ENCODE results near the gene FHOD1.

Gene FHOD1

DNA sequence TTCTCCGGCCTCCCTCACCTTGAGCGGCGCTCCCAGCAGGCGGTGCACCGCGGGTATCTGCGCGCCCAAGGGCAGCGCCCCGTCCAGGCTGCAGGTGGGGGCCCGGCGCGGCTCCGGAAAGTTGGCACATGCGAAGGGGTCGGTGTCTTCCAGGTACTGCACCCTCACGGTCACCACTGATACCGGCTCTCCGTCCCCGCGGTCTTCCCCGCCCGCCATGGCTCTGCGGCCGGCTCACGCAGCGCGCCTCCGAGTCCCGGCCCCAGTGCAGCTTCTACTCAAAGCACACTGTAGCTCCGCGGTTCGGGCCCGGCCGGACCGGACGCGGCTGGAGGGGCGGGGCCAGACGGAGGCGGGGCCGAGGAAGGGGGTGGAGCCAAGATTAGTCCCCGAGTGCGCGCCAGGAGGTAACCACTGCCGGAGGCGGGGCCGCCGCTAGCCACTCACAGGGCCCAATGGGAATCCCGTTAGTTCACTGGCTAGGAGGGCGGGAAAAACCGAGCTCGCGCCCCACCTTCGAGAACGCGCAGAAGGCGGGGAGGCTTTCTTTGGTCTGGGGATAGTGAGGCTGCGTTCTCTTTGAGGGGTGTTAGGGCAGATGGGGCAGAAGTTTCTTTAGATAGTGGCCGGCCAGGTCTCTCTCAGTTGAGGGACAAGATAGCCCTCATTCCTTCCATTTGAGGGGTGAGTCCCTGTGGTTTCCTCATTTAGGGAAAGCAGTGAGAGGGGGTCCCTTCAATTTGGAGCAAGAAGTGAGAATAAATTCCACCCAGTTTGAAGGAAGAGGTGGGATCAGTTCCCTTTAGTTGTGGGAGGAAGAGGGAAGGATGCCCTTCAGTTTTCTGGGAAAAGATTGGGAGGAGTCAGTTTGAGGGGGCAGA is at the start of gene FHOD1:
Gene FHOD1, minus strand, starts transcription at position 290 of the 881 bp plus-strand sequence. Its CDS starts 71 bp downstream, at position 219.
- DNase-seq: peak; percentile 72

- peak; percentile 1 for DNase-seq
Measured at GRCh38 chr16:67296420-67296819, 49.1 kb upstream of the FHOD1 start.

GRCh38 chr16:67294938-67295361 is 47.7 kb upstream of the FHOD1 start:
- no peak for DNase-seq

GRCh38 chr16:67294171-67294757 is 47.0 kb upstream of the FHOD1 start:
- no peak for DNase-seq

DNA sequence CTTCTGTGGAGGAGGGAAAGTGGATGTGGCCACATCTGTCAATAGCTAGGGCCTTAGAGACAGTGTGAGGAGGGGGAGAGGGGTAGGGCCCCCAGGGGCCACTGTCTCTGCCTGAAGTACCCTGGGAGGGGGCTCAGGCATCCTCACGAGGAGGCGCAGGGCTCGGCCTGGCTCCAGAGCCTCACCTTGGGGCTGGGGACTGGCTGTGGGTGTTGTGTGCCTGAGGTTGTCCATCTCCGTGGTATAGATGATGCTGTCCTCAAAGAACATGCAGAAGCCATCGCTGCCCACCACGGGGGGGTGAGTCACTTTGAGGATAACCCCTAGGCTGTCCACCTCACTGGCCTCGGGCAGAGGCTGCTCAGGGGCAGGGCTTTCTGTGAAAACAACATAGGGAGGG is 44.2 kb upstream of the FHOD1 start:
- no peak for DNase-seq

GRCh38 chr16:67287960-67288359 is 40.7 kb upstream of the FHOD1 start:
- no peak for DNase-seq

DNA sequence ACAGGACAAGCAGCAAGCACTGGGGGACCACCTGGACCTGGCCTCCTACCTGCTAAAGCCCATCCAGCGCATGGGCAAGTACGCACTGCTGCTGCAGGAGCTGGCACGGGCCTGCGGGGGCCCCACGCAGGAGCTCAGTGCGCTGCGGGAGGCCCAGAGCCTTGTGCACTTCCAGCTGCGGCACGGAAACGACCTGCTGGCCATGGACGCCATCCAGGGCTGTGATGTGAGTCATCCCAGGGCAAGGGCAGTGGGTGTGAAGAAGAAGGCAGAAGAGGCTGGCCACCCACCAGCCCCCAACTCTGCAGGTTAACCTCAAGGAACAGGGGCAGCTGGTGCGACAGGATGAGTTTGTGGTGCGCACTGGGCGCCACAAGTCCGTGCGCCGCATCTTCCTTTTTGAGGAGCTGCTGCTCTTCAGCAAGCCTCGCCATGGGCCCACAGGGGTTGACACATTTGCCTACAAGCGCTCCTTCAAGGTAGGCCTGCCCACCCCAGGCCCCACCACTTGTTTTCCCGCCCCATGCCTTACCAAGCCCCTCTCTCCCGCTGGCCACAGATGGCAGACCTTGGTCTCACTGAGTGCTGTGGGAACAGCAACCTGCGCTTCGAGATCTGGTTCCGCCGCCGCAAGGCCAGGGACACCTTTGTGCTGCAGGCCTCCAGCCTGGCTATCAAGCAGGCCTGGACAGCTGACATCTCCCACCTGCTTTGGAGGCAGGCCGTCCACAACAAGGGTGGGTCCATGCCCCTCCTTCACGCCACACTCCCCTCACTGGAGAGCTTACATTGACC is 39.4 kb upstream of the FHOD1 start:
- no peak for DNase-seq

DNA sequence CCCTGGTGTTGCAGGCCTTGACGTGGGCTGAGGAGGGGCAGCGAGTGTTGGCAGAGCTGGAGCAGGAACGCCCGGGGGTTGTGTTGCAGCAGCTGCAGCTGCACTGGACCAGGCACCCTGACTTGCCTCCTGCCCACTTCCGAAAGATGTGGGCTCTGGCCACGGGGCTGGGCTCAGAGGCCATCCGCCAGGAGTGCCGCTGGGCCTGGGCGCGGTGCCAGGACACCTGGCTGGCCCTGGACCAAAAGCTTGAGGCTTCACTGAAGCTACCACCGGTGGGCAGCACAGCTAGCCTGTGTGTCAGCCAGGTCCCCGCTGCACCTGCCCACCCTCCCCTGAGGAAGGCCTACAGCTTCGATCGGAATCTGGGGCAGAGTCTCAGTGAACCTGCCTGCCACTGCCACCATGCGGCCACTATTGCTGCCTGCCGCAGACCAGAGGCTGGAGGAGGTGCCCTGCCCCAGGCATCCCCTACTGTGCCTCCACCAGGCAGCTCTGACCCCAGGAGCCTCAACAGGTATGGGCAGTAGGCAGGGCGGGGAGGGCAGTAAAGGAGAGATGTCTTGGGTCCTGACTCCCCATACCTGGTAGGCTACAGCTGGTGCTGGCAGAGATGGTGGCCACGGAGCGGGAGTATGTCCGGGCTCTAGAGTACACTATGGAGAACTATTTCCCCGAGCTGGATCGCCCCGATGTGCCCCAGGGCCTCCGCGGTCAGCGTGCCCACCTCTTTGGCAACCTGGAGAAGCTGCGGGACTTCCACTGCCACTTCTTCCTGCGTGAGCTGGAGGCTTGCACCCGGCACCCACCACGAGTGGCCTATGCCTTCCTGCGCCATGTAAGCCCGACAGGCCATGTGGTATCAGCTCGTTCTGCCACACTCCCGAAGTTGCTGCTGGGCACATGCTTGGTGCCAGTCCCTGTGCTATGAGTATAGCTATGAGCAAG is 37.7 kb upstream of the FHOD1 start:
- DNase-seq: peak; percentile 68

- peak; percentile 35 for DNase-seq
Measured at GRCh38 chr16:67283826-67284555, 36.7 kb upstream of the FHOD1 start.

GRCh38 chr16:67283039-67283825 is 36.0 kb upstream of the FHOD1 start:
- DNase-seq: peak; percentile 4

GRCh38 chr16:67282447-67282805 is 35.1 kb upstream of the FHOD1 start:
- no peak for DNase-seq

- DNase-seq: no peak
Measured at GRCh38 chr16:67281536-67282446, 34.5 kb upstream of the FHOD1 start.

GRCh38 chr16:67280090-67281015 is 33.1 kb upstream of the FHOD1 start:
- DNase-seq: no peak

DNA sequence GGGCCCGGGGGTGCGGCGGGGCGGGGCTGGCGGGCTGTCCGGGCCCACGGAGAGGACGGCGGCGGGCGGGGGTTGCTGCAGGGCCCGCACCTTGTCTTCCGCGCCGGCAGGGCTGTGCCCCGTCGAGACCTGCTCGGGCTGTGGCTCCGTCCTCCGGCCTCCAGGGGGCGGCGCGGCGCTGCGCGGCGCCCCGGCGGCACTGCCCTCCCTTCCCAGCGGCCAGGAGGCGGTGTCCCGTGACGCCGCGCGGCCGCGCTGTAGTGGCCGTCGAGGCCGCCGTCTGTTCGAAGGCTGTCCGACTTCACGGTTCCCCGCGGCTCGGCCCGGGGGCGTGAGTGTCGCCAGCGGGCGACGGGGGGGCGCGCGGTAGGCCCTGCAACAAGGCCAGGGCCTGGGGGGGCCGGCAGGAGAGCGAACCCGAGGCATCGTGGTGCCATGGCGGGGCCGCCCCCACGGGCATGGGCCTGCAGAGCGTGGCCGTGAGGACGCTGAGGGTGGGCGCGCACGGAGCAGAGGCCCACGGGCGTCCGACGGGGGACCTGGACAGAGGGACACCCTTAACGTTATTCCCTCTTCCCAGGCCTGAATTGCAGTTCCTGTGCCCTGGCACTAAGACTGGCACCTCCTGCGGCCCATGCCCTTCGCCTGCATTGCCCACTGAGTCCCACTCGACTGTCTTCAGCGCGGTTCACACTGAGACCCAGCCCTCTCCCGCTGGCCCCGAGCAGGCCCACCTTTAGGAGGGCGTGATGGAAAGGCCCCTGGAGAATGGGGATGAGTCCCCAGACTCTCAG is 32.2 kb upstream of the FHOD1 start, which contains the start of gene PLEKHG4:
Gene PLEKHG4, plus strand, starts transcription at position 237 of the 794 bp plus-strand sequence. Its CDS starts 513 bp downstream, at position 750.
- DNase-seq: peak; percentile 31

DNA sequence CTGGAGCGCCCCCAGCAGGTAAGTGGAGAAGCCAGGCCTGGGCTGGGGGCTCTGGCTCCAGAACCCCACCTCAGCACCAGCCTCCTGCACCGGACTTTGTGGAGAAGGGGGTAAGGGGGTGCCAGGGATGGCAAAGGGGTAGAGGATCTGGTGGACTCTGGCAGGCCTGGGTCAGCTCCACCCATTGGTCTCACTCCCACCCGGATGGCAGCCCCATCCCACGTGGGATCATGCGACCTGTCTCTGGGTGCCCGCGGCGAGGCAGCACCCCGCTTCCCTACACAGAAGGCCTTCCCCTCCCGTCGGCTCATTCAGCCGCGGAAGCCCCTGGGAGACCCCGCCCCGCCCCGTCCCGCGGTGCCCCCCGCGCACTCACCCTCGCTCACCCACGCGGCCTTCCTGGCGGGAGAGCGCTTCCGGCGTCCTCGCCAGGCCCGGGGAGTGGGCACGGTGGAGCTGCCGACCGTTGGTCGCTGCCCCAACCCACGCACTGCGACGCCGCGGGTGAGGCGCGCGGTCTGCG is 31.6 kb upstream of the FHOD1 start:
- peak; percentile 3 for DNase-seq

GRCh38 chr16:67277999-67278772 is 30.9 kb upstream of the FHOD1 start:
- DNase-seq: no peak

All from DMS79 treated with DMSO at 0.1 percent for 48 hours (cell line).